Raji (cell line): Measurements from ENCODE around the gene ENDOD1.
A peak's percentile ranks its signal among the peaks of the same experiment; 100 is the strongest.

Experiments
- POLR2A ChIP-seq: IDR thresholded peaks from 2 replicates; pipeline ENCODE4 v1.6.1; 2011; ENCODE audit warnings: low read depth, low read length, control low read depth; ENCODE audit not compliant: insufficient read depth

ENDOD1 gene

GRCh38 chr11:95086836-95087570 is 2.6 kb upstream of the ENDOD1 start:
- no peak for TF ChIP-seq POLR2A

GRCh38 chr11:95088946-95089619 is 563 bp upstream of the ENDOD1 start:
- TF ChIP-seq POLR2A, result no peak

GRCh38 chr11:95091663-95092180 is 2.1 kb downstream of the ENDOD1 start:
- no peak for TF ChIP-seq POLR2A

- TF ChIP-seq POLR2A, result no peak
These were observed 3.1 kb downstream of the ENDOD1 start for GRCh38 chr11:95092549-95093324.

GRCh38 chr11:95093548-95093947 is 3.9 kb downstream of the ENDOD1 start:
- 0 out of 2 replicates have a peak, but pooled peaks have one; percentile 22 for TF ChIP-seq POLR2A

- no peak for TF ChIP-seq POLR2A
These were observed 6.4 kb downstream of the ENDOD1 start for GRCh38 chr11:95095858-95096587.

- no peak for TF ChIP-seq POLR2A
These were observed 7.6 kb downstream of the ENDOD1 start for GRCh38 chr11:95097209-95097608.

GRCh38 chr11:95098826-95099225 is 9.2 kb downstream of the ENDOD1 start:
- TF ChIP-seq POLR2A, result no peak

- TF ChIP-seq POLR2A, result no peak
These were observed 10.6 kb downstream of the ENDOD1 start for GRCh38 chr11:95100191-95100648.

- no peak for TF ChIP-seq POLR2A
These were observed 11.3 kb downstream of the ENDOD1 start for GRCh38 chr11:95100856-95101507.

GRCh38 chr11:95101935-95102334 is 12.3 kb downstream of the ENDOD1 start:
- TF ChIP-seq POLR2A, result no peak

- no peak for TF ChIP-seq POLR2A
These were observed 13.1 kb downstream of the ENDOD1 start for GRCh38 chr11:95102733-95103132.

- no peak for TF ChIP-seq POLR2A
These were observed 14.1 kb downstream of the ENDOD1 start for GRCh38 chr11:95103701-95104100.

- TF ChIP-seq POLR2A, result no peak
These were observed 14.6 kb downstream of the ENDOD1 start for GRCh38 chr11:95104121-95104830.
